Measurements from ENCODE around the gene TBX3.

TBX3 gene

GRCh38 chr12:114690267-114691135, 6.5 kb upstream of the TBX3 start:
- no peak overlapping the region for H3K9ac ChIP-seq (ENCODE audit: insufficient read length, low read depth)

GRCh38 chr12:114689075-114689994, 5.4 kb upstream of the TBX3 start:
- no peaks in the 10 kb centered on the region for H3K36me3 ChIP-seq (ENCODE audit: insufficient read depth, insufficient read length, low read length)
- no peak overlapping the region for H3K9ac ChIP-seq (ENCODE audit: insufficient read length, low read depth)
- H3K9me3 ChIP-seq (ENCODE audit: insufficient read depth, low read length) = no peaks in the 10 kb centered on the region
- no peak overlapping the region for H3K4me3 ChIP-seq (ENCODE audit: insufficient read length, low read depth)
- no peak for DNase-seq (ENCODE audit: low read depth, low spot score)
- H3K27me3 ChIP-seq (ENCODE audit: insufficient read depth, insufficient read length) = peaks cover 96% of the 10 kb centered on the region
- TF ChIP-seq SUZ12 (IDR thresholded peaks at IDR 0.05; ENCODE audit: extremely low read depth, insufficient read depth, insufficient read length) (no peak), YY1 (IDR thresholded peaks at IDR 0.05; ENCODE audit: insufficient read depth, insufficient read length) (no peak), ZNF274 (IDR thresholded peaks at IDR 0.05; ENCODE audit: low read depth, low read length) (no peak)
- H3K4me1 ChIP-seq (ENCODE audit: insufficient read depth, insufficient read length) = peaks cover 11% of the 10 kb centered on the region

More at GRCh38 chr12:114690267-114691135, 6.5 kb upstream of the TBX3 start:
- H3K27me3 ChIP-seq (ENCODE audit: insufficient read depth, insufficient read length) = peaks cover 100% of the 10 kb centered on the region
- peaks cover 11% of the 10 kb centered on the region for H3K4me1 ChIP-seq (ENCODE audit: insufficient read depth, insufficient read length)
- H3K36me3 ChIP-seq (ENCODE audit: insufficient read depth, insufficient read length, low read length) = no peaks in the 10 kb centered on the region
- no peak for DNase-seq (ENCODE audit: low read depth, low spot score)
- no peaks in the 10 kb centered on the region for H3K9me3 ChIP-seq (ENCODE audit: insufficient read depth, low read length)
- H3K4me3 ChIP-seq (ENCODE audit: insufficient read length, low read depth) = no peak overlapping the region
- TF ChIP-seq SUZ12 (IDR thresholded peaks at IDR 0.05; ENCODE audit: extremely low read depth, insufficient read depth, insufficient read length) (no peak), YY1 (IDR thresholded peaks at IDR 0.05; ENCODE audit: insufficient read depth, insufficient read length) (no peak), ZNF274 (IDR thresholded peaks at IDR 0.05; ENCODE audit: low read depth, low read length) (no peak)

- no peaks in the 10 kb centered on the region for H3K9me3 ChIP-seq (ENCODE audit: insufficient read depth, low read length)
- peaks cover 86% of the 10 kb centered on the region for H3K27me3 ChIP-seq (ENCODE audit: insufficient read depth, insufficient read length)
- H3K9ac ChIP-seq (ENCODE audit: insufficient read length, low read depth) = no peak overlapping the region
- peaks cover 11% of the 10 kb centered on the region for H3K4me1 ChIP-seq (ENCODE audit: insufficient read depth, insufficient read length)
- TF ChIP-seq ZNF274 (IDR thresholded peaks at IDR 0.05; ENCODE audit: low read depth, low read length) (no peak), YY1 (IDR thresholded peaks at IDR 0.05; ENCODE audit: insufficient read depth, insufficient read length) (no peak), SUZ12 (IDR thresholded peaks at IDR 0.05; ENCODE audit: extremely low read depth, insufficient read depth, insufficient read length) (no peak)
- H3K4me3 ChIP-seq (ENCODE audit: insufficient read length, low read depth) = no peak overlapping the region
- DNase-seq (ENCODE audit: low read depth, low spot score) = no peak
- H3K36me3 ChIP-seq (ENCODE audit: insufficient read depth, insufficient read length, low read length) = no peaks in the 10 kb centered on the region
Observed at GRCh38 chr12:114688256-114688845, 4.4 kb upstream of the TBX3 start.

GRCh38 chr12:114687802-114688201, 3.8 kb upstream of the TBX3 start:
- TF ChIP-seq SUZ12 (IDR thresholded peaks at IDR 0.05; ENCODE audit: extremely low read depth, insufficient read depth, insufficient read length) (peak; percentile 43), YY1 (IDR thresholded peaks at IDR 0.05; ENCODE audit: insufficient read depth, insufficient read length) (no peak), ZNF274 (IDR thresholded peaks at IDR 0.05; ENCODE audit: low read depth, low read length) (no peak)
- no peaks in the 10 kb centered on the region for H3K9me3 ChIP-seq (ENCODE audit: insufficient read depth, low read length)
- no peak overlapping the region for H3K9ac ChIP-seq (ENCODE audit: insufficient read length, low read depth)
- peaks cover 86% of the 10 kb centered on the region for H3K27me3 ChIP-seq (ENCODE audit: insufficient read depth, insufficient read length)
- peaks cover 11% of the 10 kb centered on the region for H3K4me1 ChIP-seq (ENCODE audit: insufficient read depth, insufficient read length)
- no peak for DNase-seq (ENCODE audit: low read depth, low spot score)
- H3K36me3 ChIP-seq (ENCODE audit: insufficient read depth, insufficient read length, low read length) = no peaks in the 10 kb centered on the region
- no peak overlapping the region for H3K4me3 ChIP-seq (ENCODE audit: insufficient read length, low read depth)

- H3K4me1 ChIP-seq (ENCODE audit: insufficient read depth, insufficient read length) = peaks cover 11% of the 10 kb centered on the region
- H3K4me3 ChIP-seq (ENCODE audit: insufficient read length, low read depth) = peak overlapping the region; percentile 15
- no peaks in the 10 kb centered on the region for H3K36me3 ChIP-seq (ENCODE audit: insufficient read depth, insufficient read length, low read length)
- H3K9ac ChIP-seq (ENCODE audit: insufficient read length, low read depth) = no peak overlapping the region
- DNase-seq (ENCODE audit: low read depth, low spot score) = no peak
- H3K27me3 ChIP-seq (ENCODE audit: insufficient read depth, insufficient read length) = peaks cover 86% of the 10 kb centered on the region
- TF ChIP-seq ZNF274 (IDR thresholded peaks at IDR 0.05; ENCODE audit: low read depth, low read length) = no peak
- TF ChIP-seq SUZ12 (IDR thresholded peaks at IDR 0.05; ENCODE audit: extremely low read depth, insufficient read depth, insufficient read length) = peak; percentile 64
- no peaks in the 10 kb centered on the region for H3K9me3 ChIP-seq (ENCODE audit: insufficient read depth, low read length)
Observed at GRCh38 chr12:114686773-114687500, 3.0 kb upstream of the TBX3 start.

- Histone ChIP-seq H3K9me3 (ENCODE audit: insufficient read depth, low read length) (no peaks in the 10 kb centered on the region), H3K4me1 (ENCODE audit: insufficient read depth, insufficient read length) (peaks cover 11% of the 10 kb centered on the region), H3K27me3 (ENCODE audit: insufficient read depth, insufficient read length) (peaks cover 86% of the 10 kb centered on the region), H3K4me3 (ENCODE audit: insufficient read length, low read depth) (no peak overlapping the region), H3K9ac (ENCODE audit: insufficient read length, low read depth) (no peak overlapping the region), H3K36me3 (ENCODE audit: insufficient read depth, insufficient read length, low read length) (no peaks in the 10 kb centered on the region)
- DNase-seq (ENCODE audit: low read depth, low spot score) = no peak
- TF ChIP-seq ZNF274 (IDR thresholded peaks at IDR 0.05; ENCODE audit: low read depth, low read length) (no peak), SUZ12 (IDR thresholded peaks at IDR 0.05; ENCODE audit: extremely low read depth, insufficient read depth, insufficient read length) (no peak), YY1 (IDR thresholded peaks at IDR 0.05; ENCODE audit: insufficient read depth, insufficient read length) (no peak)
Observed at GRCh38 chr12:114686426-114686772, 2.4 kb upstream of the TBX3 start.

Data from NT2/D1 (cell line).